ENCODE results near the gene ALLC.

Gene ALLC

DNA sequence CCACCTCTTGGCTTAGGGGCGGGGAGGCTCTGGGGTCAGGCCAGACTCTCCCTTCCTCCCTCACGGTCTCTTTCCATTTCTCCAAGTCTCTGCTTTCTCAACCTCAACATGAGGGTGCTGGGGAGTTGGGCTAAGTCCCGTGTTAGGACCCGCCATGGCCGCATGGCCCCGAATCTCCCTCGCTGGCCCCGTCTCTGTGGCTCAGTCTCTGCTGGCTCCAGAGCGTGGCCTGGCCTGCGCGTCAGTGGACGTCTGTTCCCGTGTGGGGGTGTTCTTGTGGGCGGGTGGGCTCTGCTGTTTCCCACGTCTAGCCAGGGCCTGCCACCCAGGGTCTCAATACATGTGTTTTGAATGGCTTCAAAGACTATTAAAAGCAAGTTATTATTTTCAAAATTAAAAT lies 12.4 kb downstream of the ALLC start:
- POLR2A ChIA-PET (ENCODE audit: low non-redundant PET) = no interaction called here
- H3K27ac ChIP-seq = no peak overlapping the region
- CTCF ChIA-PET = no interaction called here
- TF ChIP-seq, protein P1, sequence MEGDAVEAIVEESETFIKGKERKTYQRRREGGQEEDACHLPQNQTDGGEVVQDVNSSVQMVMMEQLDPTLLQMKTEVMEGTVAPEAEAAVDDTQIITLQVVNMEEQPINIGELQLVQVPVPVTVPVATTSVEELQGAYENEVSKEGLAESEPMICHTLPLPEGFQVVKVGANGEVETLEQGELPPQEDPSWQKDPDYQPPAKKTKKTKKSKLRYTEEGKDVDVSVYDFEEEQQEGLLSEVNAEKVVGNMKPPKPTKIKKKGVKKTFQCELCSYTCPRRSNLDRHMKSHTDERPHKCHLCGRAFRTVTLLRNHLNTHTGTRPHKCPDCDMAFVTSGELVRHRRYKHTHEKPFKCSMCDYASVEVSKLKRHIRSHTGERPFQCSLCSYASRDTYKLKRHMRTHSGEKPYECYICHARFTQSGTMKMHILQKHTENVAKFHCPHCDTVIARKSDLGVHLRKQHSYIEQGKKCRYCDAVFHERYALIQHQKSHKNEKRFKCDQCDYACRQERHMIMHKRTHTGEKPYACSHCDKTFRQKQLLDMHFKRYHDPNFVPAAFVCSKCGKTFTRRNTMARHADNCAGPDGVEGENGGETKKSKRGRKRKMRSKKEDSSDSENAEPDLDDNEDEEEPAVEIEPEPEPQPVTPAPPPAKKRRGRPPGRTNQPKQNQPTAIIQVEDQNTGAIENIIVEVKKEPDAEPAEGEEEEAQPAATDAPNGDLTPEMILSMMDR (conservative IDR thresholded peaks at IDR 0.05; ENCODE audit: low read depth) = no peak
- DNase-seq (ENCODE audit: low spot score) = no peak

DNA sequence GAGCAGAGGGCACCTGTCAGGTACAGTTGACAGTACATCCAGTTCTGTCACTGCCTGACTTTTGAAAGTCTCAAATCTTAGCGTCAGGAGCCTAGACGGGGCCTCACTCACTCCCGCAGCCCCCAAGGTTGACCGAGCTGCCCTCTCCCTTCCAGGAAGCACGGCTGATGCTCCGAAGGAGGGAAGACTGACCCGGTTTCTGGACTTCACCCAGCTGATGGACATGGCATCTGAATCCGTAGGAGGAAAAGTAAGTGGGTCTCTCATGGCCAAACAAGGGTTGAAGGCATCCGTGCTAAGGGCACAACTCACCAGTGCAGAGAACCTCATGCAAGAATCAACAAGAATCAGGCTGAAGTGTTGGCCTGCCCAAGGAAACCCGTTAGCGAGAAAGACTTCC lies 12.9 kb downstream of the ALLC start:
- H3K27ac ChIP-seq = no peak overlapping the region
- no peak for DNase-seq (ENCODE audit: low spot score)
- POLR2A ChIA-PET (ENCODE audit: low non-redundant PET) = no interaction called here
- CTCF ChIA-PET = interaction anchor here (0.6 to 0.7 kb wide), 2 partner anchors 69 to 1349 kb away, joined by 3 read pairs; no protein-coding TSS in a partner anchor
- TF ChIP-seq, protein P1 (conservative IDR thresholded peaks at IDR 0.05; ENCODE audit: low read depth) = no peak

DNA sequence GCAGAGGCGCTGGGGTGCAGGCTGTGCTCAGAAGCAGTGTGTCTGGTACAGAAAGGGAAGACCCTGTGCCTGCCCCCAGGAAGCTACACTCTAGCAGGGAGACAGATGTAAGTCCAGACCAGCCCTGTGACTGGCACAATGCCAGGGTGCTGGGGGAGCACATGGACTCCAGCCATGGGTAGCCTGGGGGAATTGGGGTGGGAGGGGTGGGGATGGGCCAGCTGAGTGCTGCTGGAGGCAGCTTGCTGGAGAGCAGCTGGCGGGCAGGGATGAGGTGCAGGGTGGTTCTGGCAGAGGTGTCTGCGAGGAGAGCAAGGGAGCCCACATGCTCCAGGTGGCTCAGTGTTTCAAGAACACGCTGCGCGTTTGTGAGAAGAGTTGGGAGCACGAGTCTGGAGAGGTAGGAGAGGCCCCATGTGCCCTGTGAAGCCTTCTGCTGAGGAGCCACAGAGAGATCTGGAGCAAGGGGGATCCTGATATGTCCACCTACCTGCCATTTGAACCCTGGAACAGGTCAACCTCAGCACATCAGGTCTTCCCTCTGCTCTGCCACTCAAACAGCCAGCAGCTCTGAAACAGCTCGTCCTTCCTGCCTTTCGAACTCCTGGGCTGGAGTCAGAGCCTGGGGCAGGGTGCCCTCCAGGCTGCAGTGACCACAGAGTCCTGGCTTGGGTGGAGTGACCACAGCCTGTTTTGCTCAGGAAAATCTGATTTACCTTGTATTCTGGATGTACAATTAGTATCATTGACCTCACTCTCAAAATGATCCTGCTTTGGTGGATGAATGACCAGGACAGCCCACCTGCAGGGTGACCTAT lies 15.1 kb downstream of the ALLC start:
- ChIA-PET CTCF (no interaction called here), POLR2A (ENCODE audit: low non-redundant PET) (no interaction called here)
- TF ChIP-seq, protein P1 (conservative IDR thresholded peaks at IDR 0.05; ENCODE audit: low read depth) = no peak
- no peak for DNase-seq (ENCODE audit: low spot score)
- H3K27ac ChIP-seq = no peak overlapping the region

DNA sequence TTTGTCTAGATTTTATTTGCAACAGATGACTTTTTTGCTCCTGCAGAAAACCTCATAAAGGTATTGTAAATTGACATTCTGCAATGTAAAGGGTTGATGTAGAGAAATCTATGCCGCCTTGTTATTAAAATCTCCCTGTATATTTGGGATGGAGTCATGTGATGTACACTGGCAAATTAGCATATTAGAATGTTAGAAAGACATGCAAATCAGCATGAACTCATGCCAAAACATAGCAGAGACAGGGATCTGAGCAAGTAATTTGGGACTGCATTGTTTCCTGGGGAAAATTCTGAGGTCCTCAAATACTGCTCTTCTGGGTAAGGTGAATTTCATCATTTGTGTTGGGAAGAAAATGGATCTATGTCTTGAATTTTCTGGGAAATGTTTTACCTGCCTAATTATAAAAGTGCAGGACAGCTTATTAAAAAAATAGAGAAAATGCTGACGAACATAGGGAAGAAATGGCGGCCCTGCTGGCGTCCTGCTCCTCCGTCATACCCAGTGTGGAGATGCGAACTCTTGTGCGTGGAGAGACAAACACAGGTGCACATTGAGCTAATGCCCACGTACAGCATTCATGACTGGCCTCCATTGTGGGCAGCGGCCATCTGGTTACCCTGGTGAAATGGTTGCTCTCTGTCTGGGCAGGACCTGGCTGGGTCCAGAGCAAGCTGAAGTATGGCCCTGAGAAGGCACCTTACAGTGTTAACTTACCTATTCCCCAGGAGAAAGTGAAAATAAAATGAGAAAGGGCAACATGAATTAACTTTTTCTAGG lies 16.3 kb downstream of the ALLC start:
- DNase-seq (ENCODE audit: low spot score) = no peak
- H3K27ac ChIP-seq = no peak overlapping the region
- TF ChIP-seq, protein P1 (conservative IDR thresholded peaks at IDR 0.05; ENCODE audit: low read depth) = no peak
- ChIA-PET CTCF (interaction anchor here (1.0 kb wide), 1 partner anchor 18 kb away, joined by 3 read pairs; no protein-coding TSS in a partner anchor), POLR2A (ENCODE audit: low non-redundant PET) (no interaction called here)

DNA sequence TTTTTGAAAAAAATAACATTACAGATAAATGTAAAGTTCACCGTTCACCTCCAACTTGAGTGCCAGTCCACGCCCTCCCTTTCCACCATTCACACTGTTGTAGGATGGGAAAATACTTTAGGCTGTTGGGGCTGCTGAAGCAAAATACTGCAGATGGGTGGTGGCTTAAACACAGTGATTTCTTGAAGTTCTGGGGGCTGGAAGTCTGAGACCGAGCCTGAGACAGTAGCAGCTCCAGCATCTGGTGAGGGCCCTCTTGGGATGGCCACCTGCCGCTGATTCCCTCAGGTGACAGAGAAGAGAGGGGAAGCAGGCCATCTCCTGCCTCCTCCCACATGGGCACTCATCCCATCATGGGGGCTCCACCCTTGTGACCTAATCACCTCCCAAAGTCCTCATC lies 17.7 kb downstream of the ALLC start:
- ChIA-PET CTCF (no interaction called here), POLR2A (ENCODE audit: low non-redundant PET) (no interaction called here)
- no peak for DNase-seq (ENCODE audit: low spot score)
- H3K27ac ChIP-seq = no peak overlapping the region
- TF ChIP-seq, protein P1 (conservative IDR thresholded peaks at IDR 0.05; ENCODE audit: low read depth) = no peak

DNA sequence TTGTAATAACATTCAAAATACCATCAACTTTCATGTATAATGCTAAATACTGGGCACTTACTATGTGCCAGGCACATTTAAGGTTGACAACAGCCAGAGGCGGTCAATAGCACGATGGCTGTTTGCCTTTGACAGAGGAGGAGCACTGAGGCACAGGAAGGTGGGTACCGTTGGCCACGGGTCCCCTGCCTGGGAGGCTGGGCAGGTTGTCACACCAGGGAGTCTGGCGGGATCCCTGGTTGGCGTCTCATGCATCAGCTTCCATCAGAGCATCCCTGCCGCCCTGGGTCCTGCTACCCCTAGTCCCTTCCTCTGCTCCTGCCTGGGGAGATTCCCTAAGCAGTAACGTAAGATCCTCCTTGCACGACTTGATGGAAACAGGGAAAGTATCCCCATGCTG lies 19.4 kb downstream of the ALLC start:
- TF ChIP-seq, protein P1 (conservative IDR thresholded peaks at IDR 0.05; ENCODE audit: low read depth) = no peak
- no peak for DNase-seq (ENCODE audit: low spot score)
- ChIA-PET CTCF (no interaction called here), POLR2A (ENCODE audit: low non-redundant PET) (no interaction called here)
- no peak overlapping the region for H3K27ac ChIP-seq
